SK-N-SH (cell line): ENCODE data around the gene UBE2E3. TPM values are rescaled to one million over a fixed set of nuclear protein-coding genes. Genes with fewer than 3 reads are reported as not detected.

Source experiments
- CTCF ChIA-PET: fragments of 300-600, 350-600 bp; formaldehyde crosslinking; extraction: SDS; loops from one replicate; lab custom pipeline; 2021; lab: Yijun Ruan, JAX
- POLR2A ChIA-PET: fragments of 350-600 bp; sonication (Branson Sonifier 250); formaldehyde crosslinking; extraction: SDS; loops from one replicate; lab custom pipeline; 2020; ENCODE audit warnings: antibody characterized with exemption, inconsistent platforms; lab: Yijun Ruan, JAX
- DNase-seq: peaks from one replicate; pipeline ENCODE4 v3.0.0; 2012
- H2AFZ ChIP-seq: fragments of 200-600 bp; sonication (generic); 2 replicates; pipeline ENCODE4 v1.8.1; 2016; ENCODE audit warnings: antibody characterized with exemption, mild to moderate bottlenecking, low read depth
- H3F3A ChIP-seq: fragments of 200-600 bp; sonication (generic); replicated peaks from 2 replicates; pipeline ENCODE3; 2016; ENCODE audit warnings: antibody characterized with exemption, mild to moderate bottlenecking; ENCODE audit not compliant: insufficient read depth
- H3K27ac ChIP-seq, 2 experiments: fragments of 200-500 bp in 1 of 2; fragments of 200-600 bp in 1 of 2; sonication (Bioruptor generic) in 1 of 2; sonication (generic), shearing (Covaris generic) in 1 of 2; 2 replicates each; pipeline versions ENCODE4 v1.5.1 to v1.6.1; 2014 to 2016; ENCODE audit warnings: low read depth in 2 of 2, inconsistent platforms in 1 of 2, low read length in 1 of 2, mild to moderate bottlenecking in 1 of 2, mixed read lengths in 1 of 2
- H3K27me3 ChIP-seq: fragments of 200-600 bp; sonication (generic), shearing (Covaris generic); 2 replicates; pipeline ENCODE4 v1.6.1; 2016; ENCODE audit warnings: mixed run types; ENCODE audit not compliant: insufficient read depth
- H3K36me3 ChIP-seq, 2 experiments: fragments of 200-500 bp in 1 of 2; fragments of 200-600 bp in 1 of 2; sonication (Bioruptor generic) in 1 of 2; sonication (generic) in 1 of 2; replicated peaks in 1 of 2; 2 replicates each; pipeline versions ENCODE3 to v1.5.1; 2014 to 2016; ENCODE audit warnings: low read length in 1 of 2, mild to moderate bottlenecking in 1 of 2; ENCODE audit not compliant: insufficient read depth in 2 of 2, control insufficient read depth in 1 of 2
- H3K4me1 ChIP-seq, 2 experiments: fragments of 200-500 bp in 1 of 2; fragments of 200-600 bp in 1 of 2; sonication (Bioruptor generic) in 1 of 2; sonication (generic), shearing (Covaris generic) in 1 of 2; 2 replicates each; pipeline versions ENCODE4 v1.5.1 to v1.6.1; 2014 to 2016; ENCODE audit warnings: low read depth in 1 of 2, low read length in 1 of 2, mixed run types in 1 of 2; ENCODE audit not compliant: insufficient read depth in 2 of 2, control insufficient read depth in 1 of 2
- H3K4me2 ChIP-seq: fragments of 200-600 bp; sonication (generic), shearing (Covaris generic); 2 replicates; pipeline ENCODE4 v1.6.1; 2017; ENCODE audit warnings: mixed run types
- H3K4me3 ChIP-seq, 2 experiments: fragments of 200-500 bp in 1 of 2; fragments of 200-600 bp in 1 of 2; sonication (Bioruptor generic) in 1 of 2; sonication (generic), shearing (Covaris generic) in 1 of 2; 2 replicates each; pipeline versions ENCODE4 v1.5.1 to v1.8.1; 2014 to 2016; ENCODE audit warnings: low read depth in 2 of 2, inconsistent platforms in 1 of 2, low read length in 1 of 2, mild to moderate bottlenecking in 1 of 2, mixed read lengths in 1 of 2, moderate library complexity in 1 of 2
- H3K79me2 ChIP-seq: fragments of 200-600 bp; sonication (generic); 2 replicates; pipeline ENCODE4 v1.8.1; 2017; ENCODE audit warnings: mild to moderate bottlenecking; ENCODE audit not compliant: insufficient read depth
- H3K9ac ChIP-seq: fragments of 200-600 bp; sonication (generic); 2 replicates; pipeline ENCODE4 v1.6.1; 2017; ENCODE audit warnings: mixed run types
- H3K9me2 ChIP-seq: fragments of 200-600 bp; sonication (generic); 2 replicates; pipeline ENCODE4 v1.6.1; 2017; ENCODE audit warnings: mixed run types
- H3K9me3 ChIP-seq: fragments of 200-600 bp; sonication (generic); 2 replicates; pipeline ENCODE4 v1.6.1; 2017; ENCODE audit warnings: mixed run types, mild to moderate bottlenecking, moderate library complexity
- H4K20me1 ChIP-seq: fragments of 200-600 bp; sonication (generic); 2 replicates; pipeline ENCODE4 v1.6.1; 2017; ENCODE audit warnings: mild to moderate bottlenecking, mixed run types; ENCODE audit not compliant: insufficient read depth
- CHD2 ChIP-seq: fragments of 150-350 bp; IDR thresholded peaks from 2 replicates; pipeline ENCODE4 v1.6.1; 2018; ENCODE audit warnings: low read length; ENCODE audit not compliant: partially characterized antibody
- ELF1 ChIP-seq: IDR thresholded peaks from 2 replicates; pipeline ENCODE4 v1.4.0; 2012
- EZH2phosphoT487 ChIP-seq: fragments of 200-600 bp; sonication (generic); IDR thresholded peaks from 2 replicates; pipeline ENCODE4 v1.6.1; 2017; ENCODE audit warnings: low read depth, mixed run types, mild to moderate bottlenecking, antibody characterized with exemption, moderate library complexity, borderline replicate concordance
- FOSL2 ChIP-seq: IDR thresholded peaks from 2 replicates; pipeline ENCODE4 v1.4.0; 2012; ENCODE audit warnings: low read depth, mild to moderate bottlenecking, moderate library complexity, borderline replicate concordance
- FOXM1 ChIP-seq: IDR thresholded peaks from 2 replicates; pipeline ENCODE4 v1.4.0; 2012; ENCODE audit warnings: low read depth, mild to moderate bottlenecking
- GABPA ChIP-seq: IDR thresholded peaks from 2 replicates; pipeline ENCODE4 v1.4.0; 2012; ENCODE audit warnings: low read depth, mild to moderate bottlenecking
- JUND ChIP-seq: IDR thresholded peaks from 2 replicates; pipeline ENCODE4 v1.4.0; 2012
- MXI1 ChIP-seq: IDR thresholded peaks from 2 replicates; pipeline ENCODE4 v1.6.1; 2012; ENCODE audit warnings: mild to moderate bottlenecking, low read depth, low read length, improper control_type of control experiment
- NRF1 ChIP-seq: IDR thresholded peaks from 2 replicates; pipeline ENCODE4 v1.6.1; 2012; ENCODE audit warnings: low read depth, mild to moderate bottlenecking, low read length
- RAD21 ChIP-seq: IDR thresholded peaks from 2 replicates; pipeline ENCODE4 v1.6.1; 2012; ENCODE audit warnings: mild to moderate bottlenecking, low read length
- RXRA ChIP-seq: IDR thresholded peaks from 2 replicates; pipeline ENCODE4 v1.4.0; 2012; ENCODE audit warnings: low read depth, mild to moderate bottlenecking, borderline replicate concordance
- TAF1 ChIP-seq: IDR thresholded peaks from 2 replicates; pipeline ENCODE4 v1.6.1; 2012; ENCODE audit warnings: low read depth, mild to moderate bottlenecking, low read length, moderate library complexity, borderline replicate concordance
- TCF12 ChIP-seq: IDR thresholded peaks from 2 replicates; pipeline ENCODE4 v1.4.0; 2012
- YY1 ChIP-seq: IDR thresholded peaks from 2 replicates; pipeline ENCODE4 v1.4.0; 2012; ENCODE audit warnings: low read depth, mild to moderate bottlenecking
- WGBS: methylation state at CpG from one replicate; pipeline ENCODE4 v1.1.6; 2017; ENCODE audit warnings: low lambda C conversion rate; 5-methylcytosine and 5-hydroxymethylcytosine counted together
- polyA plus RNA-seq, 3 experiments: library from polyadenylated mRNA; depleted of rRNA; stranded (reverse); fragments of >200 nt; gene quantifications; 2 replicates each; pipeline ENCODE4 v1.2.3, GENCODE V29; 2012
- TF ChIP-seq, protein P1 (sequence below): fragments of 200-600 bp; sonication (generic); IDR thresholded peaks from 2 replicates; pipeline ENCODE4 v1.6.1; 2017; ENCODE audit warnings: antibody characterized with exemption, mild to moderate bottlenecking, moderate library complexity
- TF ChIP-seq, protein P2 (sequence below): fragments of 150-350 bp; IDR thresholded peaks from 2 replicates; pipeline ENCODE4 v1.6.1; 2017; ENCODE audit warnings: antibody characterized with exemption, low read length, low read depth, borderline replicate concordance
- TF ChIP-seq, protein P3 (sequence below): IDR thresholded peaks from 2 replicates; pipeline ENCODE4 v1.4.0; 2012; ENCODE audit warnings: low read depth, borderline replicate concordance

Gene UBE2E3
- polyA plus RNA-seq, 1 of the 3 experiments (the other 2 are of a cell fraction) = 62.9 TPM

- no peak for DNase-seq
- H3K36me3 ChIP-seq = no peaks in the 10 kb centered on the region
- 67% methylated on average over 3 of the region's 3 CpGs for WGBS
- H3K4me1 ChIP-seq = peaks cover 0 to 4% of the 10 kb centered on the region in 2 experiments; a peak in 2 of 4 replicates
- H2AFZ ChIP-seq = no peak overlapping the region
- H3K9me2 ChIP-seq = no peaks in the 10 kb centered on the region
- no peaks in the 10 kb centered on the region for H3K27me3 ChIP-seq
- POLR2A ChIA-PET = no interaction called here
- H3K4me3 ChIP-seq = no peak overlapping the region
- H3F3A ChIP-seq = no peaks in the 10 kb centered on the region
- H3K27ac ChIP-seq = no peak overlapping the region
- CTCF ChIA-PET = no interaction called here
- H3K9me3 ChIP-seq = no peaks in the 10 kb centered on the region
- H4K20me1 ChIP-seq = peaks cover 7% of the 10 kb centered on the region
- peaks cover 33% of the 10 kb centered on the region for H3K79me2 ChIP-seq
- H3K9ac ChIP-seq = no peak overlapping the region
- TF ChIP-seq, protein P1, sequence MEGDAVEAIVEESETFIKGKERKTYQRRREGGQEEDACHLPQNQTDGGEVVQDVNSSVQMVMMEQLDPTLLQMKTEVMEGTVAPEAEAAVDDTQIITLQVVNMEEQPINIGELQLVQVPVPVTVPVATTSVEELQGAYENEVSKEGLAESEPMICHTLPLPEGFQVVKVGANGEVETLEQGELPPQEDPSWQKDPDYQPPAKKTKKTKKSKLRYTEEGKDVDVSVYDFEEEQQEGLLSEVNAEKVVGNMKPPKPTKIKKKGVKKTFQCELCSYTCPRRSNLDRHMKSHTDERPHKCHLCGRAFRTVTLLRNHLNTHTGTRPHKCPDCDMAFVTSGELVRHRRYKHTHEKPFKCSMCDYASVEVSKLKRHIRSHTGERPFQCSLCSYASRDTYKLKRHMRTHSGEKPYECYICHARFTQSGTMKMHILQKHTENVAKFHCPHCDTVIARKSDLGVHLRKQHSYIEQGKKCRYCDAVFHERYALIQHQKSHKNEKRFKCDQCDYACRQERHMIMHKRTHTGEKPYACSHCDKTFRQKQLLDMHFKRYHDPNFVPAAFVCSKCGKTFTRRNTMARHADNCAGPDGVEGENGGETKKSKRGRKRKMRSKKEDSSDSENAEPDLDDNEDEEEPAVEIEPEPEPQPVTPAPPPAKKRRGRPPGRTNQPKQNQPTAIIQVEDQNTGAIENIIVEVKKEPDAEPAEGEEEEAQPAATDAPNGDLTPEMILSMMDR = no peak
- TF ChIP-seq YY1 (no peak), CHD2 (no peak), MXI1 (no peak), EZH2phosphoT487 (no peak), FOXM1 (no peak), JUND (no peak), GABPA (no peak), RXRA (no peak), TCF12 (no peak), FOSL2 (no peak), RAD21 (no peak), NRF1 (no peak), ELF1 (no peak), TAF1 (no peak)
- TF ChIP-seq, protein P2, sequence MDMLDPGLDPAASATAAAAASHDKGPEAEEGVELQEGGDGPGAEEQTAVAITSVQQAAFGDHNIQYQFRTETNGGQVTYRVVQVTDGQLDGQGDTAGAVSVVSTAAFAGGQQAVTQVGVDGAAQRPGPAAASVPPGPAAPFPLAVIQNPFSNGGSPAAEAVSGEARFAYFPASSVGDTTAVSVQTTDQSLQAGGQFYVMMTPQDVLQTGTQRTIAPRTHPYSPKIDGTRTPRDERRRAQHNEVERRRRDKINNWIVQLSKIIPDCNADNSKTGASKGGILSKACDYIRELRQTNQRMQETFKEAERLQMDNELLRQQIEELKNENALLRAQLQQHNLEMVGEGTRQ = no peak
- TF ChIP-seq, protein P3, sequence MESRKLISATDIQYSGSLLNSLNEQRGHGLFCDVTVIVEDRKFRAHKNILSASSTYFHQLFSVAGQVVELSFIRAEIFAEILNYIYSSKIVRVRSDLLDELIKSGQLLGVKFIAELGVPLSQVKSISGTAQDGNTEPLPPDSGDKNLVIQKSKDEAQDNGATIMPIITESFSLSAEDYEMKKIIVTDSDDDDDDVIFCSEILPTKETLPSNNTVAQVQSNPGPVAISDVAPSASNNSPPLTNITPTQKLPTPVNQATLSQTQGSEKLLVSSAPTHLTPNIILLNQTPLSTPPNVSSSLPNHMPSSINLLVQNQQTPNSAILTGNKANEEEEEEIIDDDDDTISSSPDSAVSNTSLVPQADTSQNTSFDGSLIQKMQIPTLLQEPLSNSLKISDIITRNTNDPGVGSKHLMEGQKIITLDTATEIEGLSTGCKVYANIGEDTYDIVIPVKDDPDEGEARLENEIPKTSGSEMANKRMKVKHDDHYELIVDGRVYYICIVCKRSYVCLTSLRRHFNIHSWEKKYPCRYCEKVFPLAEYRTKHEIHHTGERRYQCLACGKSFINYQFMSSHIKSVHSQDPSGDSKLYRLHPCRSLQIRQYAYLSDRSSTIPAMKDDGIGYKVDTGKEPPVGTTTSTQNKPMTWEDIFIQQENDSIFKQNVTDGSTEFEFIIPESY = no peak
- H3K4me2 ChIP-seq = no peak overlapping the region
Measured at GRCh38 chr2:181051861-181052522, 71.6 kb downstream of the UBE2E3 start.
